C4-2B (cell line): ENCODE data around the gene TUBG1.

Source experiments
- H3K27ac ChIP-seq: fragments of 450-650 bp; 2 replicates; pipeline ENCODE4 v1.5.1; 2017
- ZFX ChIP-seq: fragments of 450-650 bp; IDR thresholded peaks from 2 replicates; pipeline ENCODE4 v1.6.1; 2017
- TF ChIP-seq, protein P1 (sequence below): fragments of 450-650 bp; conservative IDR thresholded peaks from 2 replicates; pipeline ENCODE4 v1.5.1; 2017; ENCODE audit warnings: mild to moderate bottlenecking

TUBG1 gene

DNA sequence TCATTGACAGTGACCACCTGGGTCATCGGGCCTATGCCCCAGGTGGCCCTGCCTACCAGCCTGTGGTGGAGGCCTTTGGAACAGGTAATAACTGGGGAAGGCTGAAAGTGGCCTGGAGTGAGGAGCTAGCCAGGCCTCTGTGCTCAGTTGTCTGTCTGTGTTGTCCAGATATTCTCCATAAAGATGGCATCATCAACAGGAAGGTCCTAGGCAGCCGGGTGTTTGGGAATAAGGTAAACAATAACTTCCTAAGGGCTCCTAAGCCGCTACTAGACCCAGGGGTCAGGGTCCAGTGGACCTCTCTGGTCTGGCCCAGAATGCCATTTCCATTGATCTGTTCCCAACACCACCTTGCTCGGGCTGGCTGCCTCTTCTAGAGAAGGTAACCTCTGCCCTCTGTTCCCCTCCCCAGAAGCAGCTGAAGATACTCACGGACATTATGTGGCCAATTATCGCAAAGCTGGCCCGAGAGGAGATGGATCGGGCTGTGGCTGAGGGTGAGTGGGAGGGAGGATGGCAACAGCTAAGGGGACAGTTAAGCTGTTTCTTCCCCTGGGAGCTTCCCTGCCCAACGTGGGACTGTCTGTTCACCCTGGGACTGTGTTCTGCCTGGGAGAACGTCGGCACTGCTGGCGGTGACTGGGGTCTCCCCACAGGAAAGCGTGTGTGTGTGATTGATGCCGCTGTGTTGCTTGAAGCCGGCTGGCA, 44.5 kb upstream of the TUBG1 start:
- TF ChIP-seq, protein P1, sequence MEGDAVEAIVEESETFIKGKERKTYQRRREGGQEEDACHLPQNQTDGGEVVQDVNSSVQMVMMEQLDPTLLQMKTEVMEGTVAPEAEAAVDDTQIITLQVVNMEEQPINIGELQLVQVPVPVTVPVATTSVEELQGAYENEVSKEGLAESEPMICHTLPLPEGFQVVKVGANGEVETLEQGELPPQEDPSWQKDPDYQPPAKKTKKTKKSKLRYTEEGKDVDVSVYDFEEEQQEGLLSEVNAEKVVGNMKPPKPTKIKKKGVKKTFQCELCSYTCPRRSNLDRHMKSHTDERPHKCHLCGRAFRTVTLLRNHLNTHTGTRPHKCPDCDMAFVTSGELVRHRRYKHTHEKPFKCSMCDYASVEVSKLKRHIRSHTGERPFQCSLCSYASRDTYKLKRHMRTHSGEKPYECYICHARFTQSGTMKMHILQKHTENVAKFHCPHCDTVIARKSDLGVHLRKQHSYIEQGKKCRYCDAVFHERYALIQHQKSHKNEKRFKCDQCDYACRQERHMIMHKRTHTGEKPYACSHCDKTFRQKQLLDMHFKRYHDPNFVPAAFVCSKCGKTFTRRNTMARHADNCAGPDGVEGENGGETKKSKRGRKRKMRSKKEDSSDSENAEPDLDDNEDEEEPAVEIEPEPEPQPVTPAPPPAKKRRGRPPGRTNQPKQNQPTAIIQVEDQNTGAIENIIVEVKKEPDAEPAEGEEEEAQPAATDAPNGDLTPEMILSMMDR = no peak
- TF ChIP-seq ZFX = no peak
- peak overlapping the region; percentile 93 for H3K27ac ChIP-seq

DNA sequence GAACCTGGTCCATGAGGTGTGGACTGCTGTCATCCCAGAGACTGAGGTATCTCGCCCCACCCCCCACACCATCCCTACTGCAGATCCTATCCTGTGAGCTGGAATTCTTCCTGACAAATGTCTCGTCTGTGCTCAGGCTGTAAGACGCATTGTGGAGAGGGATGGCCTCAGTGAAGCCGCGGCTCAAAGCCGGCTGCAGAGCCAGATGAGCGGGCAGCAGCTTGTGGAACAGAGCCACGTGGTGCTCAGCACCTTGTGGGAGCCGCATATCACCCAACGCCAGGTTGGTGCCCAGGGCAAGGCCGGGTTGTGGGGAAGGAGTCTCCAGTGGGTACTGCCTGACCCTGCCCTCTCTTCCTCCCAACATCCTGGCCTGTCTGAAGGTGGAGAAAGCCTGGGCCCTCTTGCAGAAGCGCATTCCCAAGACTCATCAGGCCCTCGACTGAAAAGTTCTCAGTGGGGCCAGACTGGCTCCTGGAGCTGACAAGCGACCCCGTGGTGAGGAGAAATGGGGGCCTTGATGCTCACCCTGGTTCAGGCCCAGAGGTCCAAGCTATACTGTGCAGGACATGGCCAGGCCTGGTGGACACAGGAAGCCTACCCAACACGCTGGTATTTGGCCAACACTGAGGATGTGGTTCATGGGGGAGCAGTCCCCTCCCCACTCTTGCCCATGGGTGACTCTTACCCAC, 43.8 kb upstream of the TUBG1 start:
- H3K27ac ChIP-seq = peak overlapping the region; percentile 93
- TF ChIP-seq ZFX = no peak
- TF ChIP-seq, protein P1 = no peak

DNA sequence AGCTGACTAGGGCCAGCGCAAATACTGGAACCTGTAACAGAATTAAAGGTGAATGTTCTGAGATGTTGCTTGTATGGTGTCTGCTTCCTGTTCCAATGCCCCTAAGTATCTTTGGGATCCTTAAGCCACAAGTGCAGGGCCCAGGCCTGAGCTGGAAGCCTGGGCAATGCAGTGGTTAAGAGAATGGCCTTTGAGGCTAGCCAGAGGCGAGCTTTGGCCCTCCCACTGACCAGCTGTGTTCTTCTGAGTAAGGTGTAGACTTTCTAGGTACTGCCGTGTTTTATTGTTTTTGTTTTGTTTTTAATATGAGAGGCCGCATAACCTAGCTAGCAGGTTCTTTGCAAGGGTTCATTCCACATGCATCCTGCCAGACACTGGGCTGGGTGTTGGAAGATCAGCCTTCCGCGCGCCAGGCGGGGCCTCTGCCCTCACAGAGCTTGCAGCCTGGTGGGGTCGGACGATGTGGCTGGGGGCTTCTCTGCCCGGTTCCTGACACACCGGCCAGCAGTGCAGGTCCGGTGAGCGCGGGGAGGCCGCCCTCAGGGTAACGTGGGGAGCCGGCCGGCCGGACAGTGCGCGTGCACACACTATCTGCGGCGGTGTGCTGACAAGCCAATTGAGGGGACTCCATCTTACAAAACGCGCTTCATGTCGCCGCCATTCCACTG, 43.1 kb upstream of the TUBG1 start:
- TF ChIP-seq ZFX = peak; percentile 42; the same call in 1 of the 2 replicates
- TF ChIP-seq, protein P1 = no peak
- H3K27ac ChIP-seq = peak overlapping the region; percentile 93

DNA sequence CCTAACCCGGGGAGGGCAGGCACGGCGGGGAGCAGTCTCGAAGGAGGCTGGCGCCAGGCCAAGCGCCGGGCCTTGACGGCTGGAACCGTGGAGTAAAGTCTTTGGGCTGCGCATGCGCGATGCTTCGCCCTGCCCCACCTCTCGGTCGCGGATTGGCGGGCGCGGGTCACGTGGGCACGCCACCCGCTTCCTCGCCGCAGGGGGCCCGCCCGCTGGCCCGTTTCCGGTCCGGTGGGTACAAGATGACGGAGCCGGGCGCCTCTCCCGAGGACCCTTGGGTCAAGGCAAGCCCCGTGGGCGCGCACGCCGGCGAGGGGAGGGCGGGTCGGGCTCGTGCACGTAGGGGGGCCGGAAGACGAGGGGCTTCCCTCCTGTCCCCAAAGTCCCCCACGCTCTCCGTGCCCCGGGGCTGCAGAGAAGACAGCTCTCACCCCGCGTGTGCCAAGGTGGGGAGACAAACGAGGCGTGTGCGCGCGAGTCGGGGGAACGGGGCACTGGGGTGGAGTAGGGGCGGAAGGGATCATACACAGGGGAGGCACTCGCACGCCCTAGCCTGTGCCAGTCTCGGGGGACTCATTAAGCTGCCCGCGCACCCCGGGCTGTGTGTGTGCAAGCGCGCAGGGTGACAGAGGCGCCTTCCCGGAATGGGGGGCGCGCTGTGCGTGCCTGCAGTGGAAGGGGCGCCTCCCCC, 42.5 kb upstream of the TUBG1 start, which contains the start of gene MLX:
TSS of gene MLX (plus strand) at position 218 of the 691 bp plus-strand sequence. CDS start at position 243, 25 bp downstream.
- TF ChIP-seq ZFX = no peak; the same call in none of the 2 replicates
- TF ChIP-seq, protein P1 = no peak
- peak within 1 kb of the TSS; percentile 93 for H3K27ac ChIP-seq

DNA sequence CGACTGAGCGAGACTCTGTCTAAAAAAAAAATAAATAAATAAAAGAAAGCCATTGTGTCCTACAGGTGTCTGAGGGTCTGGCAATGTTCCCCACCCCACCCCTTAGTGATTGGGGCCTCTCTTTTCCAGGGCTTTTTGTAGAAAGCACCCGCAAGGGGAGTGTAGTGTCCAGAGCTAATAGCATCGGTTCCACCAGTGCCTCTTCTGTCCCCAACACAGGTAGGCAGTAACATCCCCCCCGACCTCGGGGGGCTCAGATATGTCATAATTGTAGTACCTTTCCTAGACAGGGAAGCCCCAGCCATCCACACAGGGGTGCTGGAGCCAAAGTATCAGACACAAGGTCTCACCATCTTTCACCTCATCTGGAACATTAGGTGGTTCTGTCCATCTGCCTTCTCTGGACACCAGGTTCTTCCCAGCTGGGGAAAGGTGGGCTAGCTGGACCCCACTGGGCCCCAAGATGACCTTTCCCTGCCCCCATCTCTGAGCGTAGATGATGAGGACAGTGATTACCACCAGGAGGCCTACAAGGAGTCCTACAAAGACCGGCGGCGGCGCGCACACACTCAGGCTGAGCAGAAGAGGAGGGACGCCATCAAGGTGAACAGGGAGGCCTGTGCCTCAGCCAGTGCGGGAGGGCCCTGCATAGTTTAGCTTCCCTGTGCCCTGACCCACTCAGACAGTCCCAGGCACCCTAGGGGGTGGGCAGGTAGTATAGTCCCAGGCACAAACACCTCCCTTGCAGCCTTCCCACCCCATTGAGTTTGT, 41.0 kb upstream of the TUBG1 start:
- no peak overlapping the region; the same call in 1 of the 2 replicates for H3K27ac ChIP-seq
- TF ChIP-seq, protein P1 = no peak
- TF ChIP-seq ZFX = no peak

DNA sequence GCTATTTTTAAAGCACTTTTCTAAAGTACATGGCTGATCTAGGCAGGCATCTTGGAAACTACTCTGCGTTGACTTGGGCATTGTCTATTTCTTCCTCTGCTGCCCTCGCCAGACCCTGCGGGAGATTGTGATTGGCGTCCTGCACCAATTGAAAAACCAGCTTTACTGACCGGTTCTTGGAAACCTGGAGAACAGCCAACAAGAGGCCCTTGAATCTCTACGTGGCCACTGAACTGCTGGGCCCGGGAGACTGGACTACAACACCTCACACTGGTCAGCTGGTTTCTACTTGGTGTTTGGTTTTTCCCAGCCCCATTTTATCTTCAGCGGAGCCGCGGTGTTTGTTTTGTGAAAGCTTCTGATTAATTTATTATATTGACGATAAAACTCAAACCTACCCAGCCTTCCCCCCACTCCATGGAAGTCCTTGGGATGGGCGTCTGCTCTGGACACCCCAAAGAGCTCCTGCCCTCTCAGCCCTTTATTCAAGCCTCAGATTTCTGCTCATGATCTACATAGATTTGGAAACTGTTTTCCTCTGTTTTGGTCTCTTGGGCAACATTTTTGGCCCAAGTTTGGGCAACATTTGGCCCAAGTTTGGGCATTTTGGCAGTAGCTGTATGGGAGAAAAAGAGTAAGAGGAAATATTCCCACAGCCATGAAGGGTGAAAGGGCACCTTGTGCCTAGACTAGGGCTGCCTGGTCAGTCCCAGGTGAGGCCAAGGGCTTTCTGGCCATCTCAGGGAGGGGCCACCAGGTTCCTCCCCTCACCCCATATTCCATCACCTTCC, 37.9 kb upstream of the TUBG1 start:
- H3K27ac ChIP-seq = peak overlapping the region; percentile 63
- TF ChIP-seq, protein P1 = no peak
- no peak for TF ChIP-seq ZFX
